GM23338 (cell line): ENCODE data around the gene ASXL3. TPM values are rescaled to one million over a fixed set of nuclear protein-coding genes. Genes with fewer than 3 reads are reported as not detected.

ENCODE experiments used
- ATAC-seq: fragments of 200-7000 bp; cut with Tn5 transposase; 3 replicates; pipeline ENCODE4 v1.9.1; 2020
- DNase-seq: peaks from one replicate; pipeline ENCODE4 v3.0.0-alpha.2; 2015; ENCODE audit warnings: low spot score
- H2AFZ ChIP-seq: fragments of 200-600 bp; sonication (generic); 2 replicates; pipeline ENCODE4 v1.8.0; 2016; ENCODE audit warnings: antibody characterized with exemption, mild to moderate bottlenecking, moderate library complexity
- H3F3A ChIP-seq: fragments of 200-600 bp; sonication (generic); replicated peaks from 2 replicates; pipeline ENCODE4 v1.8.0; 2017; ENCODE audit warnings: antibody characterized with exemption, mixed run types, low read depth
- H3K27ac ChIP-seq: fragments of 200-600 bp; sonication (generic); 2 replicates; pipeline ENCODE4 v1.6.1; 2016; ENCODE audit warnings: low read depth
- H3K27me3 ChIP-seq: fragments of 200-600 bp; sonication (generic); 2 replicates; pipeline ENCODE4 v1.8.0; 2016; ENCODE audit warnings: mild to moderate bottlenecking, mixed run types, moderate library complexity; ENCODE audit not compliant: insufficient read depth
- H3K36me3 ChIP-seq: fragments of 200-600 bp; sonication (generic); 2 replicates; pipeline ENCODE4 v1.8.0; 2016; ENCODE audit warnings: mild to moderate bottlenecking; ENCODE audit not compliant: insufficient read depth
- H3K4me1 ChIP-seq: fragments of 200-600 bp; sonication (generic); 2 replicates; pipeline ENCODE4 v1.8.0; 2016; ENCODE audit warnings: mild to moderate bottlenecking, moderate library complexity; ENCODE audit not compliant: insufficient read depth
- H3K4me2 ChIP-seq: fragments of 200-600 bp; sonication (generic); 2 replicates; pipeline ENCODE4 v1.7.1; 2017; ENCODE audit warnings: mixed run types
- H3K4me3 ChIP-seq: fragments of 200-600 bp; sonication (generic); 2 replicates; pipeline ENCODE4 v1.6.1; 2016; ENCODE audit warnings: mixed run types
- H3K79me2 ChIP-seq: fragments of 200-600 bp; sonication (generic); replicated peaks from 2 replicates; pipeline ENCODE4 v1.8.0; 2017; ENCODE audit warnings: mild to moderate bottlenecking; ENCODE audit not compliant: insufficient read depth
- H3K9me2 ChIP-seq: fragments of 200-600 bp; sonication (generic); 2 replicates; pipeline ENCODE4 v1.8.0; 2017; ENCODE audit not compliant: insufficient read depth
- H4K20me1 ChIP-seq: fragments of 200-600 bp; sonication (generic); replicated peaks from 2 replicates; pipeline ENCODE4 v1.8.0; 2017; ENCODE audit warnings: mild to moderate bottlenecking; ENCODE audit not compliant: insufficient read depth
- H3K27ac Mint-ChIP-seq: 2 replicates; pipeline ENCODE4 v1.8.0; 2020; ENCODE audit warnings: inconsistent platforms, mild to moderate bottlenecking, moderate library complexity, mixed read lengths
- H3K27me3 Mint-ChIP-seq: 3 replicates; pipeline ENCODE4 v1.8.0; 2022; ENCODE audit warnings: low read depth, mild to moderate bottlenecking, moderate library complexity, mixed read lengths, inconsistent platforms; ENCODE audit not compliant: insufficient read depth, poor library complexity
- H3K36me3 Mint-ChIP-seq: 3 replicates; pipeline ENCODE4 v1.8.0; 2021; ENCODE audit warnings: low read depth, mild to moderate bottlenecking, inconsistent platforms, moderate library complexity, mixed read lengths
- H3K4me1 Mint-ChIP-seq: 3 replicates; pipeline ENCODE4 v1.8.0; 2020; ENCODE audit warnings: mild to moderate bottlenecking, inconsistent platforms, mixed read lengths
- H3K4me3 Mint-ChIP-seq: 3 replicates; pipeline ENCODE4 v1.8.0; 2021; ENCODE audit warnings: moderate library complexity, mild to moderate bottlenecking, inconsistent platforms, mixed read lengths
- H3K9me3 Mint-ChIP-seq: 3 replicates; pipeline ENCODE4 v1.8.0; 2020; ENCODE audit warnings: moderate library complexity, mild to moderate bottlenecking, inconsistent platforms, mixed read lengths
- CREB1 ChIP-seq: fragments of 250-450 bp; sonication (Bioruptor Pico); IDR thresholded peaks from 2 replicates; pipeline ENCODE4 v1.5.0; 2020; ENCODE audit warnings: low read depth, mild to moderate bottlenecking, moderate library complexity
- ETS1 ChIP-seq: IDR thresholded peaks from 2 replicates; pipeline ENCODE4 v1.6.1; 2016; ENCODE audit warnings: antibody characterized with exemption
- EZH2 ChIP-seq: fragments of 200-600 bp; sonication (generic); IDR thresholded peaks from one replicate; pipeline ENCODE4 v1.8.0; 2017; ENCODE audit warnings: antibody characterized with exemption, mild to moderate bottlenecking, low read depth; ENCODE audit not compliant: unreplicated experiment
- EZH2phosphoT487 ChIP-seq: fragments of 200-600 bp; sonication (generic); IDR thresholded peaks from one replicate; pipeline ENCODE4 v1.8.1; 2018; ENCODE audit warnings: antibody characterized with exemption; ENCODE audit not compliant: unreplicated experiment
- JUNB ChIP-seq: IDR thresholded peaks from one replicate; pipeline ENCODE4 v1.6.1; 2016; ENCODE audit warnings: antibody characterized with exemption; ENCODE audit not compliant: unreplicated experiment
- NANOG ChIP-seq: IDR thresholded peaks from 2 replicates; pipeline ENCODE4 v1.6.1; 2016; ENCODE audit warnings: antibody characterized with exemption, borderline replicate concordance
- POLR2AphosphoS5 ChIP-seq: IDR thresholded peaks from 2 replicates; pipeline ENCODE4 v1.6.1; 2016; ENCODE audit warnings: antibody characterized with exemption, low read depth
- ZNF114 ChIP-seq: fragments of 250-450 bp; sonication (Bioruptor Pico); IDR thresholded peaks from 2 replicates; pipeline ENCODE4 v1.5.0; 2020; ENCODE audit warnings: mild to moderate bottlenecking, moderate library complexity
- ZNF331 ChIP-seq: fragments of 250-450 bp; sonication (Bioruptor Pico); IDR thresholded peaks from 2 replicates; pipeline ENCODE4 v1.5.0; 2020; ENCODE audit warnings: low read depth, mild to moderate bottlenecking, moderate library complexity
- ZNF462 ChIP-seq: fragments of 250-450 bp; sonication (Bioruptor Pico); IDR thresholded peaks from 2 replicates; pipeline ENCODE4 v1.5.0; 2020; ENCODE audit warnings: mild to moderate bottlenecking, moderate library complexity
- polyA plus RNA-seq: library from polyadenylated mRNA; unstranded; fragments of >200 nt; fragmentation: Nextera tagmentation; extraction: Ambion mirVana; gene quantifications from 2 replicates; pipeline ENCODE4 v1.2.1, GENCODE V29; 2016
- total RNA-seq: library from RNA; depleted of rRNA; stranded (reverse); fragments of >200 nt; shearing (Covaris generic); gene quantifications from 2 replicates; pipeline ENCODE4 v1.2.3, GENCODE V29; 2014
- TF ChIP-seq, protein P1 (sequence below), 2 experiments: fragments of 200-600 bp in 1 of 2; sonication (generic) in 1 of 2; conservative IDR thresholded peaks; 2 replicates each; pipeline versions ENCODE4 v1.5.1 to v1.6.1; 2016 to 2017; ENCODE audit warnings: antibody characterized with exemption in 2 of 2, low read depth in 2 of 2, mild to moderate bottlenecking in 2 of 2, moderate library complexity in 1 of 2

Gene ASXL3
- total and polyA plus RNA-seq, 2 experiments from 2014 or later, result 0.23 to 1.4 TPM

DNA sequence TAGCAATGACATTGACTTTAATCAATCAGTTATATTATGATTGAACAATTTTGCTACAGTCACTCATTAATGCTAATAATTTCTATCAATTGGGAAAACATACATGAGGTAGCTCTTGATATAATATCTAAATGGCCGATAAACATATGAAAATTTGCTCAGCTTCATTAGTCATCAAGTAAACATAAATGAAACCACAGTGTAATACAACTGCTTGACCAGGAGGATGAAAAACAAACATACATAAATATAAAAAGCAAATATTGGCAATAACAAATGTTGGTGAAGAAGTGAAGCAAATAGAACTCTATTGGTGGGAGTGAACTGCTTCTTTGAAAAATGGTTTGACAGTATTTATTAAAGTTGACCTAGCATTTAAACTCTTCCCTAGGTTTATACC, 130.9 kb downstream of the ASXL3 start:
- ATAC-seq, result no peak
- no peak for DNase-seq
- no peak overlapping the region for H3K4me2 ChIP-seq
- Mint-ChIP-seq H3K27ac (no peak overlapping the region), H3K36me3 (no peaks in the 10 kb centered on the region), H3K9me3 (no peaks in the 10 kb centered on the region), H3K4me1 (no peaks in the 10 kb centered on the region), H3K4me3 (no peak overlapping the region), H3K27me3 (no peaks in the 10 kb centered on the region)
- no peaks in the 10 kb centered on the region for H3K9me2 ChIP-seq
- H3K4me3 ChIP-seq, result no peak overlapping the region
- TF ChIP-seq NANOG (no peak), JUNB (no peak), ZNF331 (CRISPR knock-in tag) (no peak), CREB1 (CRISPR knock-in tag) (no peak)
- H2AFZ ChIP-seq, result no peak overlapping the region
- no peak overlapping the region for H3K27ac ChIP-seq
- no peaks in the 10 kb centered on the region for H3K4me1 ChIP-seq
- no peaks in the 10 kb centered on the region for H3F3A ChIP-seq
- H3K79me2 ChIP-seq, result no peaks in the 10 kb centered on the region
- no peaks in the 10 kb centered on the region for H3K27me3 ChIP-seq
- no peaks in the 10 kb centered on the region for H4K20me1 ChIP-seq
- H3K36me3 ChIP-seq, result no peaks in the 10 kb centered on the region

DNA sequence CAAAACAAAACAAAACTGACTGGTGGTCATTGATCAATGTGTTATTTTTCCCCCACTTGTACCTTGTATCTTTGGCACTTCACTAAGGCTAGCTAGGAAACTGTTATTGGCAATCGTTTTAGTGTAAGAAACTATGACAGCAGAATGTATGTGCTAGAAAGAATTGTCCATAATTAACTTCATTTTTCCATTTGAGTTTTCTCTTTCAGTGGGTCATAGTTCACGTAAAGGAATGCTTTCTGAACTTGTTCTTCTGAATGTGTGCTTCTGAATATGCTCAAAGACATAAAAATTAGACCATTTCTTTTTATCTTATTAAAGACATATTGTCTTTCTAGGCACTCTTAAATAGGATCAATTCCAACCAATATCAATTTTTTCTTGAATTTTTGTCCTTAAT, 132.2 kb downstream of the ASXL3 start:
- no peaks in the 10 kb centered on the region for H3K79me2 ChIP-seq
- H4K20me1 ChIP-seq, result no peaks in the 10 kb centered on the region
- ATAC-seq, result no peak
- H3K27me3 ChIP-seq, result no peaks in the 10 kb centered on the region
- H3K4me3 ChIP-seq, result no peak overlapping the region
- H3K36me3 Mint-ChIP-seq, result no peaks in the 10 kb centered on the region
- no peaks in the 10 kb centered on the region for H3F3A ChIP-seq
- no peak overlapping the region for H3K27ac Mint-ChIP-seq
- H2AFZ ChIP-seq, result no peak overlapping the region
- no peaks in the 10 kb centered on the region for H3K4me1 Mint-ChIP-seq
- H3K9me3 Mint-ChIP-seq, result no peaks in the 10 kb centered on the region
- no peaks in the 10 kb centered on the region for H3K36me3 ChIP-seq
- no peak for DNase-seq
- no peaks in the 10 kb centered on the region for H3K27me3 Mint-ChIP-seq
- no peak overlapping the region for H3K4me2 ChIP-seq
- H3K4me3 Mint-ChIP-seq, result no peak overlapping the region
- no peak overlapping the region for H3K27ac ChIP-seq
- no peaks in the 10 kb centered on the region for H3K9me2 ChIP-seq
- no peaks in the 10 kb centered on the region for H3K4me1 ChIP-seq
- no peak for TF ChIP-seq ZNF114 (CRISPR knock-in tag)
- TF ChIP-seq EZH2, result no peak
- TF ChIP-seq POLR2AphosphoS5, result no peak
- no peak for TF ChIP-seq ETS1
- TF ChIP-seq ZNF462, result no peak
- no peak for TF ChIP-seq JUNB
- TF ChIP-seq, protein P1, sequence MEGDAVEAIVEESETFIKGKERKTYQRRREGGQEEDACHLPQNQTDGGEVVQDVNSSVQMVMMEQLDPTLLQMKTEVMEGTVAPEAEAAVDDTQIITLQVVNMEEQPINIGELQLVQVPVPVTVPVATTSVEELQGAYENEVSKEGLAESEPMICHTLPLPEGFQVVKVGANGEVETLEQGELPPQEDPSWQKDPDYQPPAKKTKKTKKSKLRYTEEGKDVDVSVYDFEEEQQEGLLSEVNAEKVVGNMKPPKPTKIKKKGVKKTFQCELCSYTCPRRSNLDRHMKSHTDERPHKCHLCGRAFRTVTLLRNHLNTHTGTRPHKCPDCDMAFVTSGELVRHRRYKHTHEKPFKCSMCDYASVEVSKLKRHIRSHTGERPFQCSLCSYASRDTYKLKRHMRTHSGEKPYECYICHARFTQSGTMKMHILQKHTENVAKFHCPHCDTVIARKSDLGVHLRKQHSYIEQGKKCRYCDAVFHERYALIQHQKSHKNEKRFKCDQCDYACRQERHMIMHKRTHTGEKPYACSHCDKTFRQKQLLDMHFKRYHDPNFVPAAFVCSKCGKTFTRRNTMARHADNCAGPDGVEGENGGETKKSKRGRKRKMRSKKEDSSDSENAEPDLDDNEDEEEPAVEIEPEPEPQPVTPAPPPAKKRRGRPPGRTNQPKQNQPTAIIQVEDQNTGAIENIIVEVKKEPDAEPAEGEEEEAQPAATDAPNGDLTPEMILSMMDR (conservative IDR thresholded peaks at IDR 0.05; ENCODE audit: low read depth in 2 of 2), result no peak
- no peak for TF ChIP-seq EZH2phosphoT487
- TF ChIP-seq ZNF331 (CRISPR knock-in tag), result no peak
